Brain microvascular endothelial cell (primary cell): Measurements from ENCODE around the gene VRK1.

Experiments
- DNase-seq: peaks from one replicate; pipeline ENCODE4 v3.0.0-alpha.2; 2020
- H3K27ac ChIP-seq: fragments of 250-450 bp; sonication (Bioruptor Pico); 2 replicates; pipeline ENCODE4 v1.5.1; 2020; ENCODE audit warnings: mild to moderate bottlenecking, moderate library complexity
- H3K27me3 ChIP-seq: fragments of 250-450 bp; sonication (Bioruptor Pico); replicated peaks from 2 replicates; pipeline ENCODE4 v1.5.1; 2020; ENCODE audit warnings: mild to moderate bottlenecking
- H3K36me3 ChIP-seq: fragments of 250-450 bp; sonication (Bioruptor Pico); replicated peaks from 2 replicates; pipeline ENCODE4 v1.5.1; 2020; ENCODE audit warnings: mild to moderate bottlenecking
- H3K4me3 ChIP-seq: 2 replicates; pipeline ENCODE4 v1.5.1; 2011; ENCODE audit warnings: low read depth, mild to moderate bottlenecking, control low read depth, low read length, moderate library complexity
- in situ Hi-C: cut with HindIII; loops from 2 replicates; pipeline ENCODE4 v1.10.0; 2017; ENCODE audit warnings: low sequenced_read_pairs, low pct_ligation_motif_present
- TF ChIP-seq, protein P1 (sequence below): IDR thresholded peaks from 2 replicates; pipeline ENCODE4 v1.5.1; 2011; ENCODE audit warnings: low read depth, mild to moderate bottlenecking, moderate library complexity, low read length, control low read depth, inconsistent platforms; ENCODE audit errors: missing control alignments

VRK1 gene, protein sequence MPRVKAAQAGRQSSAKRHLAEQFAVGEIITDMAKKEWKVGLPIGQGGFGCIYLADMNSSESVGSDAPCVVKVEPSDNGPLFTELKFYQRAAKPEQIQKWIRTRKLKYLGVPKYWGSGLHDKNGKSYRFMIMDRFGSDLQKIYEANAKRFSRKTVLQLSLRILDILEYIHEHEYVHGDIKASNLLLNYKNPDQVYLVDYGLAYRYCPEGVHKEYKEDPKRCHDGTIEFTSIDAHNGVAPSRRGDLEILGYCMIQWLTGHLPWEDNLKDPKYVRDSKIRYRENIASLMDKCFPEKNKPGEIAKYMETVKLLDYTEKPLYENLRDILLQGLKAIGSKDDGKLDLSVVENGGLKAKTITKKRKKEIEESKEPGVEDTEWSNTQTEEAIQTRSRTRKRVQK

DNA sequence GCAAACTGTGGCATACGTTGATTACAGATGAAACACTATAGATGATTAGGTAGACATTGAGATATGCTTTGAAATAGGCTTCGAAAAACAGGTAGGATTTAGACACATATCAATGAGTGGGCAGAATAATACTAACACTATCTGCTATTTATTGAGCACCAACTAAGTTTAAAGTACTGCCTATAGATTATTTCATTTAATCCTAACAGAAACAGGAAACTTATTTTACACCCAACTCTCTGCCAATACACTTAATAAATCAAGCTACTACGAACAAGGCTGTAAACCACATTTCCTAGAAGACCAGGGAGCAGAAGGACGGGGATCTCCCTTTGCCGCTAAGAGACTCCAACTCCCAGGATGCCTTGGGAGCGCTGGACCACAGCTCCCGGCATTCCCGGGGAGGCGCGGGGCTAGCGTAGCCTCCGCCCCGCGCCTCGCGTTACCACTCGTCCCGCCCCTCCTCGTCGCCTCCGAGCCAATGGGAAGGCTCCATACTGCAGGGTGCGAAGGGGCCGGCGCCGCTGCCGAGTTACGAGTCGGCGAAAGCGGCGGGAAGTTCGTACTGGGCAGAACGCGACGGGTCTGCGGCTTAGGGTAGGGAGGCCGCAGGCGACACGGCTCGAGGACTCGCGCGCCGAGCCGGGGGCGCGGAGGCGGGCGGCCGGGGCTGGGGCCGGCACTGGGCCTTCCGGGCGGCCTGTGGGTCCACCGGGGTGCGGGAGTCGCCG, at the start of gene VRK1:
Gene VRK1, plus strand, starts transcription at position 532 of the 731 bp plus-strand sequence. CDS start 36,090 bp downstream, outside the sequence.
- Histone ChIP-seq H3K27ac (peak within 1 kb of the TSS; percentile 66), H3K36me3 (no peaks in the 10 kb centered on the region), H3K27me3 (no peaks in the 10 kb centered on the region), H3K4me3 (peak within 1 kb of the TSS; percentile 70)
- TF ChIP-seq, protein P1, sequence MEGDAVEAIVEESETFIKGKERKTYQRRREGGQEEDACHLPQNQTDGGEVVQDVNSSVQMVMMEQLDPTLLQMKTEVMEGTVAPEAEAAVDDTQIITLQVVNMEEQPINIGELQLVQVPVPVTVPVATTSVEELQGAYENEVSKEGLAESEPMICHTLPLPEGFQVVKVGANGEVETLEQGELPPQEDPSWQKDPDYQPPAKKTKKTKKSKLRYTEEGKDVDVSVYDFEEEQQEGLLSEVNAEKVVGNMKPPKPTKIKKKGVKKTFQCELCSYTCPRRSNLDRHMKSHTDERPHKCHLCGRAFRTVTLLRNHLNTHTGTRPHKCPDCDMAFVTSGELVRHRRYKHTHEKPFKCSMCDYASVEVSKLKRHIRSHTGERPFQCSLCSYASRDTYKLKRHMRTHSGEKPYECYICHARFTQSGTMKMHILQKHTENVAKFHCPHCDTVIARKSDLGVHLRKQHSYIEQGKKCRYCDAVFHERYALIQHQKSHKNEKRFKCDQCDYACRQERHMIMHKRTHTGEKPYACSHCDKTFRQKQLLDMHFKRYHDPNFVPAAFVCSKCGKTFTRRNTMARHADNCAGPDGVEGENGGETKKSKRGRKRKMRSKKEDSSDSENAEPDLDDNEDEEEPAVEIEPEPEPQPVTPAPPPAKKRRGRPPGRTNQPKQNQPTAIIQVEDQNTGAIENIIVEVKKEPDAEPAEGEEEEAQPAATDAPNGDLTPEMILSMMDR, result no peak
- in situ Hi-C loops, result no loop called here
- peak; percentile 95 for DNase-seq

DNA sequence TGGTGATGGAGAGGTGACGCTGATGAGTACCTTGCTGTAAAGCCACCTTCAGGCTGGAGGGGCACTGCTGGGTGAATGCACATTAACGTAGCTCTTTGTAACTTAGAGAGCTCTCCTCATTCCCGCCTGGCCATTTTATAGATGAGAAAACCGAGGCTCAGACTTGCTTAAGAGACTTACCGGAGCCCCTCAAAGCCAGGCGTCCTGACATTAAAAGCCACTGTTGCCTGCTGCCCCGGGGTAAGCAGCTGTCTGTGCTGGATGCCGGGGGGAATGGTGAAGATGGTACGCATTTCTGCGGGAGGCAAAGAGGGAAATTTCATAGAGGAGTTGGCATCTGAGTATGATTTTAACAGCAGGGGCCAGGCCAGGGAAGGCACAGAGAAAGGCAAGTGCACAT, 49.6 kb upstream of the VRK1 start:
- in situ Hi-C loops, result no loop called here
- DNase-seq, result no peak
- Histone ChIP-seq H3K36me3 (no peaks in the 10 kb centered on the region), H3K27ac (no peak overlapping the region), H3K27me3 (no peaks in the 10 kb centered on the region), H3K4me3 (no peak overlapping the region)
- TF ChIP-seq, protein P1, result no peak

DNA sequence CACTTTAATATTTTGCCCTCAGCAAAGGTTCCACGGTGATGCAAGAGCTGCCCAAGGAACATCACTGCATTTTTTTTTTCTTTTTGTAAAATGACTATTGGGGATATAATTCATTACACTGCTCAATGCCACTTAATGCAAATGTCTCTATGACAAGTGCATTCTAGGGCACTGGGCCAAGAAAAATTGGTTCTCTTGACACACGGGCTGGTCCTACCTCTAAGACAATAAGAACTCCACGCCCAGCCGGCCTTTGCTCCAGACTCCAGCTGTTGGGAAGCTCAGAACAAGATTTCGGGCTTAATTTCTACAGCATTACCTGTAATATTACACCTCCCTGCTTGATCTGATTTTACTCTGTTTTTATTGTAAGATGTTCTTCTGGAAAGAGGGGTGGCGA, 48.8 kb upstream of the VRK1 start:
- TF ChIP-seq, protein P1, result no peak
- in situ Hi-C loops, result no loop called here
- no peak for DNase-seq
- no peaks in the 10 kb centered on the region for H3K36me3 ChIP-seq
- no peak overlapping the region for H3K27ac ChIP-seq
- no peaks in the 10 kb centered on the region for H3K27me3 ChIP-seq
- H3K4me3 ChIP-seq, result no peak overlapping the region

DNA sequence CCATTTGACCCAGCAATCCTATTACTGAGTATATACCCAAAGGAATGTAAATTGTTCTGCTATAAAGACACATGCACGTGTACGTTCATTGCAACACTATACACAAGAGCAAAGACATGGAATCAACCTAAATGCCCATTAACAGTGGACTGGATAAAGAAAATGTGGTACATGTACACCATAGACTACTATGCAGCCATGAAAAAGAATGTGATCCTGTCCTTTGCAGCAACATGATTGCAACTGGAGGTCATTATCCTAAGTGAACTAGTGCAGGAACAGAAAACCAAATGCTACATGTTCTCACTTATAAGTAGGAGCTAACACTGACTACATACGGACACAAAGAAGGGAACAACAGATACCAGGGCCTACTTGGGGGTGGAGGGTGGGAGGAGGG, 45.7 kb upstream of the VRK1 start:
- no peak overlapping the region for H3K4me3 ChIP-seq
- no peak for DNase-seq
- TF ChIP-seq, protein P1, result no peak
- no peak overlapping the region for H3K27ac ChIP-seq
- in situ Hi-C loops, result no loop called here
- no peaks in the 10 kb centered on the region for H3K27me3 ChIP-seq
- no peaks in the 10 kb centered on the region for H3K36me3 ChIP-seq

DNA sequence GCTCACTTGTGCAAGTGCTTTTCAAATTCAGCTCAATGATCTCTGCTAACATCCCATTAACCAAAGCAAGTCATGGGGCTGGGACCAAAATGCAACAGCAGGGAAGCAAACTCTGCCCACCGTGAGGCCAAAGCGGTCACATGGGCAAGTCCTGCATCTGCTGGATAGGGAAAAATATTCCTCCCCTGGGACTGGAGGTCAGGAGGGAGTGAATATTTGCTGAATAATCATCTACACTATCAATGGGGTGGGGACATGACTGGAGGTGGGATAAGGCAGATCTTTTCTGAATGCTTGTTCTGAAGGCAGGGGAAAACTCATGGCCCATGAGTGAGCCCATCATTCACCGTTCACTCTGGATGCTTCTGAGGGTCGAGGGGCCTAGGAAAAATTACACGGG, 45.1 kb upstream of the VRK1 start:
- no peak for DNase-seq
- Histone ChIP-seq H3K4me3 (no peak overlapping the region), H3K27ac (no peak overlapping the region), H3K27me3 (no peaks in the 10 kb centered on the region), H3K36me3 (no peaks in the 10 kb centered on the region)
- in situ Hi-C loops, result no loop called here
- TF ChIP-seq, protein P1, result no peak
